ENCODE data around the gene CCL28. TPM values are rescaled to one million over a fixed set of nuclear protein-coding genes. Genes with fewer than 3 reads are reported as not detected.
"Not testable (repeated sequence)": the region's sequence is repeated elsewhere in the genome, so short reads cannot be mapped to it uniquely, and the experiment has no call there.

Gene CCL28
- total RNA-seq, 2 experiments from 2014 or later: not detected

DNA sequence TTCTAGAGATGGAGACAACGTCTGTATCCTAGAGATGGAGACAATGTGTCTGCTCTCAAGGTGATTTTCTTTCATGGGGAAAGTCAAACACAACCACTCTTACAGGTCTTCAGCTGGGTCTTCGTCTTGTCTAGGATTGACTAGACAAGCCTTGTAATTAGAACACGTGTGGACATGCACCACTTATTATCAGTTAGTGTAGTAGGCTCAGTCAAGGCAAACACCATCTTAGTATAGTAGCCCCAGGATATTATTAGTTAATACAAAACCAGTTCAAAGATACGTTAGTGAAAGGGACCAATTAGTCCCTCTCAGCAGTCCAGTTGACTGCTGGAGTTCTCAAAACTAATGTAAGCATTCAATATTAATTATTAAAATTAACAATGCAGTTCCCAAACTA, 15.1 kb upstream of the CCL28 start:
- Histone ChIP-seq H4K20me1 (ENCODE audit: insufficient read depth, low read length) (no peaks in the 10 kb centered on the region), H3K9me2 (ENCODE audit: insufficient read depth, low read length) (no peaks in the 10 kb centered on the region), H3K9me3 (ENCODE audit: low read length) (no peaks in the 10 kb centered on the region), H3K4me3 (ENCODE audit: low read depth, low read length, poor library complexity, severe bottlenecking) (no peak overlapping the region), H3K36me3 (ENCODE audit: insufficient read depth, low read length) (no peaks in the 10 kb centered on the region), H3K27ac (ENCODE audit: low read depth, low read length, poor library complexity, severe bottlenecking) (no peak overlapping the region), H2AFZ (ENCODE audit: low read length) (no peak overlapping the region), H3K4me1 (ENCODE audit: insufficient read depth, low read length, poor library complexity, severe bottlenecking) (no peaks in the 10 kb centered on the region), H3K4me2 (ENCODE audit: low read length) (no peak overlapping the region), H3K79me2 (ENCODE audit: insufficient read depth, low read depth, low read length) (no peaks in the 10 kb centered on the region)
- POLR2A ChIA-PET: no interaction called here
- intact Hi-C loops (cut with micrococcal nuclease; ENCODE audit: unreplicated experiment): no loop called here
- CTCF ChIA-PET (ENCODE audit: unreplicated experiment): no interaction called here
- TF ChIP-seq EZH2phosphoT487 (IDR thresholded peaks at IDR 0.05; ENCODE audit: borderline replicate concordance, low read depth, low read length): no peak
- TF ChIP-seq, protein P1, sequence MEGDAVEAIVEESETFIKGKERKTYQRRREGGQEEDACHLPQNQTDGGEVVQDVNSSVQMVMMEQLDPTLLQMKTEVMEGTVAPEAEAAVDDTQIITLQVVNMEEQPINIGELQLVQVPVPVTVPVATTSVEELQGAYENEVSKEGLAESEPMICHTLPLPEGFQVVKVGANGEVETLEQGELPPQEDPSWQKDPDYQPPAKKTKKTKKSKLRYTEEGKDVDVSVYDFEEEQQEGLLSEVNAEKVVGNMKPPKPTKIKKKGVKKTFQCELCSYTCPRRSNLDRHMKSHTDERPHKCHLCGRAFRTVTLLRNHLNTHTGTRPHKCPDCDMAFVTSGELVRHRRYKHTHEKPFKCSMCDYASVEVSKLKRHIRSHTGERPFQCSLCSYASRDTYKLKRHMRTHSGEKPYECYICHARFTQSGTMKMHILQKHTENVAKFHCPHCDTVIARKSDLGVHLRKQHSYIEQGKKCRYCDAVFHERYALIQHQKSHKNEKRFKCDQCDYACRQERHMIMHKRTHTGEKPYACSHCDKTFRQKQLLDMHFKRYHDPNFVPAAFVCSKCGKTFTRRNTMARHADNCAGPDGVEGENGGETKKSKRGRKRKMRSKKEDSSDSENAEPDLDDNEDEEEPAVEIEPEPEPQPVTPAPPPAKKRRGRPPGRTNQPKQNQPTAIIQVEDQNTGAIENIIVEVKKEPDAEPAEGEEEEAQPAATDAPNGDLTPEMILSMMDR (conservative IDR thresholded peaks at IDR 0.05; ENCODE audit: low read length): no peak
- no peak for DNase-seq (ENCODE audit: low spot score)
- BruUV-seq (replicated peaks): no TSS peak

DNA sequence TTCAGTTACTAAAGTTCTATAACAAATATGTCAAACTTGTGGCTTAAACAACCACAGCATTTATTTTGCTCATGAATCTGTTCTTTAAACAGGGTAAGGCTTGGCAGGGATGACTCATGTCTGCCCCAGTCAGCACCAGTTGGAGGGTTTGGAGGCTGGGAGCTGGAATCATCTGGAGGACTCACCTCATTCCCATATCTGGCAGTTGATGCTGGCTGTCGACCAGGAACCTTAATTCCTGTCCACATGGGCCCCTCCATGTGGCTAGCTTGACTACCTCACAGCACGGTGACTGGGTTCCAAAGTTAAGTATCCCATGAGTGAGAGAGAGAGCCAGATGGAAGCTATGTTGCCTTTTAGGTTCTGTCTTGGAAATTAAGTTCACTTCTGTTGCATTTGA, 13.8 kb upstream of the CCL28 start:
- TF ChIP-seq, protein P1 (conservative IDR thresholded peaks at IDR 0.05; ENCODE audit: low read length): no peak
- no peak for TF ChIP-seq EZH2phosphoT487 (IDR thresholded peaks at IDR 0.05; ENCODE audit: borderline replicate concordance, low read depth, low read length)
- intact Hi-C loops (cut with micrococcal nuclease; ENCODE audit: unreplicated experiment): no loop called here
- no peaks in the 10 kb centered on the region for H3K9me3 ChIP-seq (ENCODE audit: low read length)
- H3K4me1 ChIP-seq (ENCODE audit: insufficient read depth, low read length, poor library complexity, severe bottlenecking): no peaks in the 10 kb centered on the region
- H2AFZ ChIP-seq (ENCODE audit: low read length): no peak overlapping the region
- POLR2A ChIA-PET: interaction anchor here (0.6 kb wide), 1 partner anchor 27 kb away, joined by 4 read pairs; no protein-coding TSS in a partner anchor
- no TSS peak for BruUV-seq (replicated peaks)
- H3K4me3 ChIP-seq (ENCODE audit: low read depth, low read length, poor library complexity, severe bottlenecking): no peak overlapping the region
- H3K27ac ChIP-seq (ENCODE audit: low read depth, low read length, poor library complexity, severe bottlenecking): no peak overlapping the region
- H4K20me1 ChIP-seq (ENCODE audit: insufficient read depth, low read length): no peaks in the 10 kb centered on the region
- no peak for DNase-seq (ENCODE audit: low spot score)
- no peaks in the 10 kb centered on the region for H3K79me2 ChIP-seq (ENCODE audit: insufficient read depth, low read depth, low read length)
- no peaks in the 10 kb centered on the region for H3K9me2 ChIP-seq (ENCODE audit: insufficient read depth, low read length)
- CTCF ChIA-PET (ENCODE audit: unreplicated experiment): no interaction called here
- H3K36me3 ChIP-seq (ENCODE audit: insufficient read depth, low read length): no peaks in the 10 kb centered on the region
- H3K4me2 ChIP-seq (ENCODE audit: low read length): no peak overlapping the region

DNA sequence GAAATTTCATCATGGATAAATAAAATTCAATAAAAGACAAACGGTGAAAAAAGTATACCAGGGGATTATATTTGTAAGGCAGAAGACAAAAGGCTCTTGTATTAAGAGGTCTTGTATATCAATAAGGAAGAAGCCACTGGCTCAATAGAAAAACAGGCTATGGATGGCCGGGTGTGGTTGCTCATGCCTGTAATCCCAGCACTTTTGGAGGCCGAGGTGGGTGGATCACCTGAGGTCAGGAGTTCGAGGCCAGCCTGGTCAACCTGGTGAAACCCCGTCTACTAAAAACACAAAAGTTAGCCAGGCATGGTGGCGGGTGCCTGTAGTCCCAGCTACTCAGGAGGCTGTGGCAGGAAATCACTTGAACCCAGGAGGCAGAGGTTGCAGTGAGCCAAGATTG, 10.9 kb upstream of the CCL28 start:
- CTCF ChIA-PET (ENCODE audit: unreplicated experiment); H2AFZ ChIP-seq (ENCODE audit: low read length); intact Hi-C loops (cut with micrococcal nuclease; ENCODE audit: unreplicated experiment): not testable (repeated sequence)

More for the DNA sequence above, 10.9 kb upstream of the CCL28 start:
- H4K20me1 ChIP-seq (ENCODE audit: insufficient read depth, low read length); H3K79me2 ChIP-seq (ENCODE audit: insufficient read depth, low read depth, low read length); H3K9me2 ChIP-seq (ENCODE audit: insufficient read depth, low read length); H3K4me3 ChIP-seq (ENCODE audit: low read depth, low read length, poor library complexity, severe bottlenecking); H3K4me2 ChIP-seq (ENCODE audit: low read length); H3K36me3 ChIP-seq (ENCODE audit: insufficient read depth, low read length); H3K9me3 ChIP-seq (ENCODE audit: low read length); POLR2A ChIA-PET; BruUV-seq (replicated peaks); DNase-seq (ENCODE audit: low spot score); H3K27ac ChIP-seq (ENCODE audit: low read depth, low read length, poor library complexity, severe bottlenecking); H3K4me1 ChIP-seq (ENCODE audit: insufficient read depth, low read length, poor library complexity, severe bottlenecking): not testable (repeated sequence)
